ENCODE results near the gene DYNC1I1. TPM values are rescaled to one million over a fixed set of nuclear protein-coding genes. Genes with fewer than 3 reads are reported as not detected.

The DYNC1I1 gene
- total RNA-seq, 1 experiment from 2014 or later, result not detected

DNA sequence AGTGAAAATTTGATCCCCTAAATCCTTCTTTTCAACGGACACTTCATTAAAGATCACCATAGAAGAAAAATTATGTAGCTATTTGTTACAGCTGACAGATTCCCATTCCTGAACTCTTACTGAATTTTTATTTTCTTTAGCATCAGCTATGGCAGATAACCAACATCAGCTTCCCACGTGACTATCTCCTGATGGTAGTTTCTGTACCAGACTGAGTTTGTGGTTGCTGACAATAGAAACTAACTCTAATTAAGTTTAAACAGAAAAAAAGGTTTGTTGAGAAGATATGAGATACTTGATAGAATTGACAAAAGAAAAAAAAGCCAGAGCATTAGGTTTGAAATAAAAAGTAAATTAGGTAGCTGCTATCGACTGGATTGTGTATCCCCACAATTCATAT is 101.8 kb downstream of the DYNC1I1 start:
- Histone ChIP-seq H3K4me2 (no peak overlapping the region), H3K4me1 (replicated peaks; ENCODE audit: insufficient read depth) (no peaks in the 10 kb centered on the region), H3K79me2 (ENCODE audit: low read depth) (no peaks in the 10 kb centered on the region), H2AFZ (no peak overlapping the region), H4K20me1 (ENCODE audit: insufficient read depth) (no peaks in the 10 kb centered on the region), H3K4me3 (no peak overlapping the region), H3K36me3 (ENCODE audit: low read depth) (no peaks in the 10 kb centered on the region), H3K9me2 (ENCODE audit: insufficient read depth) (no peaks in the 10 kb centered on the region), H3F3A (ENCODE audit: insufficient read depth, low read depth) (no peaks in the 10 kb centered on the region), H3K27me3 (ENCODE audit: insufficient read depth, low read depth) (no peaks in the 10 kb centered on the region), H3K9me3 (ENCODE audit: insufficient read depth, low read depth) (no peaks in the 10 kb centered on the region), H3K27ac (no peak overlapping the region)
- no peak for DNase-seq
- BruUV-seq (replicated peaks), result no TSS peak
- ChIA-PET POLR2A (ENCODE audit: unreplicated experiment) (no interaction called here), CTCF (no interaction called here)
- TF ChIP-seq, protein P1, sequence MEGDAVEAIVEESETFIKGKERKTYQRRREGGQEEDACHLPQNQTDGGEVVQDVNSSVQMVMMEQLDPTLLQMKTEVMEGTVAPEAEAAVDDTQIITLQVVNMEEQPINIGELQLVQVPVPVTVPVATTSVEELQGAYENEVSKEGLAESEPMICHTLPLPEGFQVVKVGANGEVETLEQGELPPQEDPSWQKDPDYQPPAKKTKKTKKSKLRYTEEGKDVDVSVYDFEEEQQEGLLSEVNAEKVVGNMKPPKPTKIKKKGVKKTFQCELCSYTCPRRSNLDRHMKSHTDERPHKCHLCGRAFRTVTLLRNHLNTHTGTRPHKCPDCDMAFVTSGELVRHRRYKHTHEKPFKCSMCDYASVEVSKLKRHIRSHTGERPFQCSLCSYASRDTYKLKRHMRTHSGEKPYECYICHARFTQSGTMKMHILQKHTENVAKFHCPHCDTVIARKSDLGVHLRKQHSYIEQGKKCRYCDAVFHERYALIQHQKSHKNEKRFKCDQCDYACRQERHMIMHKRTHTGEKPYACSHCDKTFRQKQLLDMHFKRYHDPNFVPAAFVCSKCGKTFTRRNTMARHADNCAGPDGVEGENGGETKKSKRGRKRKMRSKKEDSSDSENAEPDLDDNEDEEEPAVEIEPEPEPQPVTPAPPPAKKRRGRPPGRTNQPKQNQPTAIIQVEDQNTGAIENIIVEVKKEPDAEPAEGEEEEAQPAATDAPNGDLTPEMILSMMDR (conservative IDR thresholded peaks at IDR 0.05), result no peak
- no peak for TF ChIP-seq EZH2 (IDR thresholded peaks at IDR 0.05; ENCODE audit: low read depth)
- intact Hi-C loops (cut with micrococcal nuclease; ENCODE audit: unreplicated experiment), result loop anchor here (5.0 to 10.0 kb wide), 2 partner anchors 77 to 99 kb away; partner anchors contain the start of gene DYNC1I1

DNA sequence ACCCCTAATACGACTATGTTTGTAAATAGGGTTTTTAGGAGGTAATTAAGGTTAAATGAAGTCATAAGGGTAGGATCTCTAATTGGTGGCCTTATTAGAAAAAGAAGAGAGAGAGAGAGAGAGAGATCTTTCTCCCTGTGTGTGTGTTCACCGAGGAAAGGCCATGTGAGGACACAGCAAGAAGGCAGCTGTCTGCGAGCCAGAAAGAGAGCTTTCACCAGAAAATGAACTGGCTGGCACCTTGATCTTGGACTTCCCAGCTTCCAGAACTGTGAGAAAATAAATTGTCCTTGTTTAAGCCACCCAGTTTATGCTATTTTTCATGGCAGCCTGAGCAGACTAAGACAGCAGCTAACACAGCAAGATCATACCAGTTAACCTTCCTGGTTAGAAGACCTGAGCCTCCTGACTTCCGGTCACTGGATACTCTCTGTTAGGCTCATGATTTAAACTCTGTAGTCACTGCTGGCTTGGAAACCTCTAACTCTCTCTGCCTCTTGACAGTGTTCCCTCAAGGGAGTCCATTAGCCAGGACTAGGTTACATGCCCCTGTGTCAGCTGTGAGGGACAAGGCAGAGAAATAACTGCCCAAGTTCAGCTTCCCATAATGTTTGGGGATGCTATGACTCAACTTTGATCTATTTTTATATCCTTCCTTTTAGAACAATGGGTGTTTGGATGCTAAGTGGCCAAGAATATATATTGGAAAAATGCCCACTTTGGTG is 102.3 kb downstream of the DYNC1I1 start:
- ChIA-PET POLR2A (ENCODE audit: unreplicated experiment) (no interaction called here), CTCF (no interaction called here)
- BruUV-seq (replicated peaks), result no TSS peak
- H4K20me1 ChIP-seq (ENCODE audit: insufficient read depth), result no peaks in the 10 kb centered on the region
- DNase-seq, result no peak
- H3K4me1 ChIP-seq (replicated peaks; ENCODE audit: insufficient read depth), result no peaks in the 10 kb centered on the region
- H3K4me2 ChIP-seq, result no peak overlapping the region
- no peaks in the 10 kb centered on the region for H3F3A ChIP-seq (ENCODE audit: insufficient read depth, low read depth)
- H3K27me3 ChIP-seq (ENCODE audit: insufficient read depth, low read depth), result no peaks in the 10 kb centered on the region
- no peaks in the 10 kb centered on the region for H3K79me2 ChIP-seq (ENCODE audit: low read depth)
- H2AFZ ChIP-seq, result no peak overlapping the region
- H3K9me2 ChIP-seq (ENCODE audit: insufficient read depth), result no peaks in the 10 kb centered on the region
- no peaks in the 10 kb centered on the region for H3K36me3 ChIP-seq (ENCODE audit: low read depth)
- no peaks in the 10 kb centered on the region for H3K9me3 ChIP-seq (ENCODE audit: insufficient read depth, low read depth)
- H3K27ac ChIP-seq, result no peak overlapping the region
- intact Hi-C loops (cut with micrococcal nuclease; ENCODE audit: unreplicated experiment), result loop anchor here (5.0 to 10.0 kb wide), 2 partner anchors 77 to 100 kb away; partner anchors contain the start of gene DYNC1I1
- TF ChIP-seq, protein P1 (conservative IDR thresholded peaks at IDR 0.05), result no peak
- no peak for TF ChIP-seq EZH2 (IDR thresholded peaks at IDR 0.05; ENCODE audit: low read depth)
- no peak overlapping the region for H3K4me3 ChIP-seq

DNA sequence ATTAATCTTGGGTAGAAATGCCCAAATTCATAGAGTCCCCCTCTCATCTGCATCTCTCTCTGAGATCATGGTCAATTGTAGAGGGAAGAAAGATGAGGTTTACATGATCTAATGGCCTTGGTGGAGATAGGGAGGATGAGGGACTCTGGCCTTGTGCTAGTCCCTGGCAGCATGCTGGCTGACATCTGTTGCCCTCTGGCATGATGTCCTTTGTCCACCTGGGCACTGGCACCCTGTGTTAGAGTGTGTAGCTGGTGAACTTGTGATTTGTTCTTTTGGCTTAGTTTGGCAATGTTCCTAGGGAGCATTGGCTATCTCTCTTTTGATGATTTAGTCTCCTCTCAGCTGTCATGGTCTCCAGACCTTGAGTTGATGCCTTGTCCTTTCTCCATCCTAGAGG is 103.2 kb downstream of the DYNC1I1 start:
- Histone ChIP-seq H3K79me2 (ENCODE audit: low read depth) (no peaks in the 10 kb centered on the region), H2AFZ (no peak overlapping the region), H3F3A (ENCODE audit: insufficient read depth, low read depth) (no peaks in the 10 kb centered on the region), H4K20me1 (ENCODE audit: insufficient read depth) (no peaks in the 10 kb centered on the region), H3K4me3 (no peak overlapping the region), H3K27me3 (ENCODE audit: insufficient read depth, low read depth) (no peaks in the 10 kb centered on the region), H3K4me1 (replicated peaks; ENCODE audit: insufficient read depth) (no peaks in the 10 kb centered on the region), H3K4me2 (no peak overlapping the region), H3K9me2 (ENCODE audit: insufficient read depth) (no peaks in the 10 kb centered on the region), H3K27ac (no peak overlapping the region), H3K9me3 (ENCODE audit: insufficient read depth, low read depth) (no peaks in the 10 kb centered on the region), H3K36me3 (ENCODE audit: low read depth) (no peaks in the 10 kb centered on the region)
- no peak for DNase-seq
- no TSS peak for BruUV-seq (replicated peaks)
- TF ChIP-seq, protein P1 (conservative IDR thresholded peaks at IDR 0.05), result no peak
- no peak for TF ChIP-seq EZH2 (IDR thresholded peaks at IDR 0.05; ENCODE audit: low read depth)
- ChIA-PET CTCF (no interaction called here), POLR2A (ENCODE audit: unreplicated experiment) (no interaction called here)
- intact Hi-C loops (cut with micrococcal nuclease; ENCODE audit: unreplicated experiment), result loop anchor here (10.0 kb wide), 1 partner anchor 101 kb away; the partner anchor contains the start of gene DYNC1I1
